Suppressor macrophage (primary cell): ENCODE data around the gene TET3.

Experiments used
- DNase-seq, 4 experiments: peaks; one replicate each; pipeline ENCODE4 v3.0.0-alpha.2; 2020 to 2022

Gene TET3

GRCh38 chr2:73987109-73987947 lies 2.6 kb downstream of the TET3 start:
- DNase-seq = peak; percentile 67 to 82 (median 74)

GRCh38 chr2:73987948-73988700 lies 3.4 kb downstream of the TET3 start:
- DNase-seq = peak in 1 of 4 experiments; percentile 1

GRCh38 chr2:73989972-73990371 lies 5.3 kb downstream of the TET3 start:
- no peak for DNase-seq

- DNase-seq = no peak
These were observed 5.8 kb downstream of the TET3 start for GRCh38 chr2:73990531-73990930.

GRCh38 chr2:73992036-73992435 lies 7.3 kb downstream of the TET3 start:
- no peak for DNase-seq

- DNase-seq = no peak
These were observed 8.7 kb downstream of the TET3 start for GRCh38 chr2:73993376-73993775.

- peak in 3 of 4 experiments; percentile 31 to 53 (median 35) for DNase-seq
These were observed 9.1 kb downstream of the TET3 start for GRCh38 chr2:73993778-73994177.

GRCh38 chr2:73994178-73994831 lies 9.6 kb downstream of the TET3 start:
- peak; percentile 63 to 82 (median 72) for DNase-seq

- no peak for DNase-seq
These were observed 11.1 kb downstream of the TET3 start for GRCh38 chr2:73995810-73996209.

- no peak for DNase-seq
These were observed 13.1 kb downstream of the TET3 start for GRCh38 chr2:73997813-73998212.

- no peak for DNase-seq
These were observed 13.7 kb downstream of the TET3 start for GRCh38 chr2:73998451-73998850.

GRCh38 chr2:73998933-73999332 lies 14.2 kb downstream of the TET3 start:
- DNase-seq = no peak

- peak in 3 of 4 experiments; percentile 28 to 55 (median 40) for DNase-seq
These were observed 15.3 kb downstream of the TET3 start for GRCh38 chr2:73999881-74000597.

GRCh38 chr2:74000666-74001065 lies 16.0 kb downstream of the TET3 start:
- no peak for DNase-seq

- DNase-seq = no peak
These were observed 16.4 kb downstream of the TET3 start for GRCh38 chr2:74001121-74001520.

GRCh38 chr2:74001781-74002504 lies 17.2 kb downstream of the TET3 start:
- peak in 1 of 4 experiments; percentile 20 for DNase-seq

- peak; percentile 81 to 94 (median 88) for DNase-seq
These were observed 18.1 kb downstream of the TET3 start for GRCh38 chr2:74002505-74003421.

GRCh38 chr2:74003494-74004211 lies 18.9 kb downstream of the TET3 start:
- DNase-seq = peak in 3 of 4 experiments; percentile 64 to 71 (median 68)

GRCh38 chr2:74004212-74005182 lies 19.8 kb downstream of the TET3 start:
- DNase-seq = no peak
